ENCODE measurements around the gene PPP1R9B. TPM values are rescaled to one million over a fixed set of nuclear protein-coding genes. Genes with fewer than 3 reads are reported as not detected.

PPP1R9B gene
- total RNA-seq, 1 donor from 2014 or later: 37.6 TPM

DNA sequence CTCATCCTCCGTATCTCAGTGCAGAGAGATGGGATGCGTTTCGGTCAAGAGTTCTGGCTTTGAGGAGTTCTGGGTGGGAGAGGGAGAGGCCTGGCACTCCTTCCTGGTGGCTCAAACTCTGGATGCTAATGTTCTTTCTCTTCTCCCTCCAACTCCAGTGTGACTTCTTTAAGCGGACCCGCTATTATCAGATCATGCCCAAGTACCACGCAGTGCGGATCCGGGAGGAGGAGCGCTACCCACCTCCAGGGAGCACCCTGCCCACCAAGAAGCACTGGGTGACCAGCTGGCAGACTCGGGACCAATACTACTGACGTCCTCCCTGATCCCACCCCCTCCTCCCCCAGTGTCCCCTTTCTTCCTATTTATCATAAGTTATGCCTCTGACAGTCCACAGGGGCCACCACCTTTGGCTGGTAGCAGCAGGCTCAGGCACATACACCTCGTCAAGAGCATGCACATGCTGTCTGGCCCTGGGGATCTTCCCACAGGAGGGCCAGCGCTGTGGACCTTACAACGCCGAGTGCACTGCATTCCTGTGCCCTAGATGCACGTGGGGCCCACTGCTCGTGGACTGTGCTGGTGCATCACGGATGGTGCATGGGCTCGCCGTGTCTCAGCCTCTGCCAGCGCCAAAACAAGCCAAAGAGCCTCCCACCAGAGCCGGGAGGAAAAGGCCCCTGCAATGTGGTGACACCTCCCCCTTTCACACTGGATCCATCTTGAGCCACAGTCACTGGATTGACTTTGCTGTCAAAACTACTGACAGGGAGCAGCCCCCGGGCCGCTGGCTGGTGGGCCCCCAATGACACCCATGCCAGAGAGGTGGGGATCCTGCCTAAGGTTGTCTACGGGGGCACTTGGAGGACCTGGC, 61.3 kb downstream of the PPP1R9B start:
- no peak for ATAC-seq
- intact Hi-C loops (cut with micrococcal nuclease): no loop called here
- no peak for DNase-seq

DNA sequence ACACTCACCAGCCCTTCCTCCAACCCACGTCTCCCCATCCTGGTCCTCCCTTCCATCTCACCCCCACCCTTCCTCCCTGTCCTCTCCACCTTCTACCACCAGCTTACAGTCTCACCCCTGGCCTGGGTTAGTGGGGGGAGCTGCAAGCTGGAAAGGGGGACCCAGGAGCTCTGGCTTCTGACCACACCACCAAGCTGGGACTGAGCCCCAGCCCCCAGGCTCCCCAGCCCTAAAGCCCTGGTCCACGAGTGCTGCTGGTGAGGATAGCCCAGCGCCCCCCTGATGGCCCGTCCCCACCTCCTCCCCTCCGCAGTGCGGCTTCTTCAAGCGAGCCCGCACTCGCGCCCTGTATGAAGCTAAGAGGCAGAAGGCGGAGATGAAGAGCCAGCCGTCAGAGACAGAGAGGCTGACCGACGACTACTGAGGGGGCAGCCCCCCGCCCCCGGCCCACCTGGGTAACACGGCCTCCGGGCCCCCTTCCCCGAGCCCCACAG, 62.5 kb downstream of the PPP1R9B start:
- intact Hi-C loops (cut with micrococcal nuclease): loop anchor here (2.0 kb wide), 1 partner anchor 61 kb away; no protein-coding TSS in a partner anchor
- DNase-seq (no peak), ATAC-seq (peak; percentile 6)

GRCh38 chr17:50087246-50087911, 63.1 kb downstream of the PPP1R9B start:
- ATAC-seq: peak; percentile 88
- DNase-seq: peak; percentile 83

More at GRCh38 chr17:50087246-50087911, 63.1 kb downstream of the PPP1R9B start:
- intact Hi-C loops (cut with micrococcal nuclease): loop anchor here (2.0 kb wide), 1 partner anchor 61 kb away; no protein-coding TSS in a partner anchor

Other genes starting within 250 kb of the PPP1R9B start
- not detected for gene DLX4, start 181.5 kb downstream of the PPP1R9B start, total RNA-seq
- gene DLX3, start 155.5 kb downstream of the PPP1R9B start, total RNA-seq: not detected
- 16.5 TPM for gene ITGA3, start 94.6 kb downstream of the PPP1R9B start, total RNA-seq
- 277 TPM for gene PDK2, start 55.3 kb downstream of the PPP1R9B start, total RNA-seq
- 1.2 TPM for gene SAMD14, start 20.5 kb downstream of the PPP1R9B start, total RNA-seq
- gene SGCA, start 15.3 kb upstream of the PPP1R9B start, total RNA-seq: 155 TPM
- gene COL1A1, start 51.0 kb upstream of the PPP1R9B start, total RNA-seq: 26.8 TPM
- gene TMEM92, start 123.8 kb upstream of the PPP1R9B start, total RNA-seq: not detected
- 18.0 TPM for gene XYLT2, start 195.4 kb upstream of the PPP1R9B start, total RNA-seq
- gene MRPL27, start 222.5 kb upstream of the PPP1R9B start, total RNA-seq: 79.3 TPM
- gene EME1, start 222.6 kb upstream of the PPP1R9B start, total RNA-seq: 0.35 TPM
- gene LRRC59, start 246.8 kb upstream of the PPP1R9B start, total RNA-seq: 22.8 TPM

Data from left ventricle myocardium superior (tissue), 1 donor.